DMS53 treated with DMSO at 0.1 percent for 48 hours (cell line): ENCODE data around the gene ACKR2.
A peak's percentile ranks its signal among the peaks of the same experiment; 100 is the strongest.

Experiments used
- DNase-seq: peaks from one replicate; lab custom pipeline; 2025; ENCODE audit not compliant: unreplicated experiment; lab: John Stamatoyannopoulos, UW

The ACKR2 gene

GRCh38 chr3:42829083-42829627, 19.9 kb downstream of the ACKR2 start:
- DNase-seq: no peak

GRCh38 chr3:42829628-42830436, 20.6 kb downstream of the ACKR2 start:
- no peak for DNase-seq

- DNase-seq: no peak
Measured at GRCh38 chr3:42830437-42831320, 21.4 kb downstream of the ACKR2 start.

GRCh38 chr3:42831321-42831713, 22.1 kb downstream of the ACKR2 start:
- peak; percentile 27 for DNase-seq

GRCh38 chr3:42836150-42837123, 27.2 kb downstream of the ACKR2 start:
- no peak for DNase-seq

- no peak for DNase-seq
Measured at GRCh38 chr3:42838571-42838970, 29.3 kb downstream of the ACKR2 start.

- DNase-seq: peak; percentile 3
Measured at GRCh38 chr3:42839616-42840015, 30.4 kb downstream of the ACKR2 start.

- no peak for DNase-seq
Measured at GRCh38 chr3:42841332-42841731, 32.1 kb downstream of the ACKR2 start.

- no peak for DNase-seq
Measured at GRCh38 chr3:42843713-42844411, 34.6 kb downstream of the ACKR2 start.

- DNase-seq: no peak
Measured at GRCh38 chr3:42844412-42844713, 35.1 kb downstream of the ACKR2 start.

- DNase-seq: no peak
Measured at GRCh38 chr3:42844815-42845214, 35.6 kb downstream of the ACKR2 start.

GRCh38 chr3:42846685-42847522, 37.7 kb downstream of the ACKR2 start:
- DNase-seq: no peak

GRCh38 chr3:42847731-42848130, 38.5 kb downstream of the ACKR2 start:
- DNase-seq: no peak

- no peak for DNase-seq
Measured at GRCh38 chr3:42849017-42849416, 39.8 kb downstream of the ACKR2 start.

- no peak for DNase-seq
Measured at GRCh38 chr3:42850263-42850662, 41.0 kb downstream of the ACKR2 start.

- no peak for DNase-seq
Measured at GRCh38 chr3:42851228-42851834, 42.1 kb downstream of the ACKR2 start.

- DNase-seq: no peak
Measured at GRCh38 chr3:42852441-42852840, 43.2 kb downstream of the ACKR2 start.

- DNase-seq: no peak
Measured at GRCh38 chr3:42853056-42853455, 43.8 kb downstream of the ACKR2 start.

- DNase-seq: peak; percentile 46
Measured at GRCh38 chr3:42853739-42854302, 44.6 kb downstream of the ACKR2 start.
